ENCODE results near the gene KIAA1958. TPM values are rescaled to one million over a fixed set of nuclear protein-coding genes. Genes with fewer than 3 reads are reported as not detected.
"Not testable (repeated sequence)": the region's sequence is repeated elsewhere in the genome, so short reads cannot be mapped to it uniquely, and the experiment has no call there.

KIAA1958 gene
- total and polyA plus RNA-seq, 5 donors: 0.66 to 4.4 (median 3.1) TPM

DNA sequence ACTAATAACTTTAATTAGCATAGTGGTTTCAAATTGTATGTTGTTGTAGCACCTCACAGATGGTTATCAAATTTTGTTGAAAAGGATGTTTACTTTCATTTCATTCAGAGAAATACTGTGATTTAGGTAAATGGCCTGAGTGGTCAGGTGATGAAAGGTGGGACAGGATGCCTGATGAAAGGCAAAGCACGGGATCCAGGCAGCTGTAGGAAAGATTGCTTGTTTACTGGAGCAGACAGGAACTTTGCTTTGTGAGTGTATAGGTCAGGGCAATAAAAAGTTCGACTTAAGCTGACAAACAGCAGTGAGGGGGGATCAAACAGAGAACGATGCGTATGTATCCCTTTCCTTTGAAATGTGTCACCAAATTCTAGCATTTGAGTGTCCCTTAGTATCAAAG lies 19.0 kb downstream of the KIAA1958 start:
- intact Hi-C loops (cut with DNase I): no loop called here
- H3K27ac ChIP-seq (ENCODE audit: low read length): no peak overlapping the region
- H3K4me3 ChIP-seq (ENCODE audit: low read length): no peak overlapping the region
- no peaks in the 10 kb centered on the region for H3K9me3 ChIP-seq (ENCODE audit: control insufficient read depth, low read length)
- H3K4me1 ChIP-seq (ENCODE audit: control insufficient read depth, insufficient read depth, low read length): no peaks in the 10 kb centered on the region
- H3K27me3 ChIP-seq (ENCODE audit: control insufficient read depth, insufficient read depth): no peaks in the 10 kb centered on the region
- 80% methylated on average over 4 of the region's 4 CpGs for WGBS
- DNase-seq: no peak
- no peak for ATAC-seq

DNA sequence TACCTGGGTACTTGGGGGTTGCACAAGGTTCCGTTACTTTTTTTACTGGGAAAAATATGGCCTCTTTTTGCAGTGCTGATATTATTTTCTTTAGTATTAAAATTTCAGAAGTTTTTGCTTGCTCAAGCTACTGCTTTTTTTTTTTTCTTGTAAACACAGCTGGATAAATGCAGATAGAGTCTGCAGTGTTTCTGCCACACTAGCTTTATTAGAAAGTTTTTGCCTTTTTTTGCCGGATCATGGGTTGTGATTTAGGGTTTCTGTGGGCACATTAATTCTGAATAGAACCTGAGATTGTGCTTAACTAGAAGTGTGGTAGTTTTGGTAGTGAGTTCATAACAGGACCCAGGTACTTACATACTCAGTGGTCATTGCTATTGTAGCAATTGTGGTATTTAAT lies 19.9 kb downstream of the KIAA1958 start:
- Histone ChIP-seq H3K4me3 (ENCODE audit: low read length) (no peak overlapping the region), H3K4me1 (ENCODE audit: control insufficient read depth, insufficient read depth, low read length) (no peaks in the 10 kb centered on the region), H3K27me3 (ENCODE audit: control insufficient read depth, insufficient read depth) (no peaks in the 10 kb centered on the region), H3K27ac (ENCODE audit: low read length) (no peak overlapping the region), H3K9me3 (ENCODE audit: control insufficient read depth, low read length) (no peaks in the 10 kb centered on the region)
- intact Hi-C loops (cut with DNase I): no loop called here
- DNase-seq: no peak
- no peak for ATAC-seq
- WGBS: 87% methylated on average over 2 of the region's 2 CpGs

- intact Hi-C loops (cut with DNase I): no loop called here
- Histone ChIP-seq H3K4me1 (ENCODE audit: control insufficient read depth, insufficient read depth, low read length) (no peaks in the 10 kb centered on the region), H3K4me3 (ENCODE audit: low read length) (no peak overlapping the region), H3K27me3 (ENCODE audit: control insufficient read depth, insufficient read depth) (no peaks in the 10 kb centered on the region), H3K9me3 (ENCODE audit: control insufficient read depth, low read length) (no peaks in the 10 kb centered on the region), H3K27ac (ENCODE audit: low read length) (no peak overlapping the region)
- DNase-seq (no peak), ATAC-seq (no peak)
- WGBS: 98% methylated on average over 2 of the region's 2 CpGs
These were observed 20.5 kb downstream of the KIAA1958 start for GRCh38 chr9:112507001-112507680.

- intact Hi-C loops (cut with DNase I): no loop called here
- Histone ChIP-seq H3K27ac (ENCODE audit: low read length) (no peak overlapping the region), H3K9me3 (ENCODE audit: control insufficient read depth, low read length) (no peaks in the 10 kb centered on the region), H3K4me1 (ENCODE audit: control insufficient read depth, insufficient read depth, low read length) (no peaks in the 10 kb centered on the region), H3K4me3 (ENCODE audit: low read length) (no peak overlapping the region), H3K27me3 (ENCODE audit: control insufficient read depth, insufficient read depth) (no peaks in the 10 kb centered on the region)
- ATAC-seq (no peak), DNase-seq (no peak)
- WGBS: 79% methylated on average over 2 of the region's 2 CpGs
These were observed 21.8 kb downstream of the KIAA1958 start for GRCh38 chr9:112508377-112508776.

DNA sequence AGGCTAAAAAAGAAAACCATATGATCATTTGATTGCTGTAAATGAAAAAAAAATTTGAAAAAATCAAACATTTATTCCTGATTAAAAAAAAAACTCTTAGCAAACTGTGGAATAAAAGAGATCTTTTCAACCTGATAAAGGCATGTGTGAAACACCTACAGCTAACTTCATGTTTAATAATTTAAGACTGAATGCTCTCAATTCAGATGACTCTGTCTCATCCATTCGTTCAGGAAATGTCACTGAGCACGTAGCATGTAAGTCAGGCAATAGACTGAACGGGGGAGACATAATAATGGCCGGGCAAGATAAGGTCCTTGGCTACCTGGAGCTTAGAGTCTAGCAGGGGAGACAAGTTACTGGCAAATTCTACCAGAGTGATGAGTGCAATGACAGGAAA lies 25.8 kb downstream of the KIAA1958 start:
- DNase-seq; H3K4me3 ChIP-seq (ENCODE audit: low read length); H3K27me3 ChIP-seq (ENCODE audit: control insufficient read depth, insufficient read depth); H3K4me1 ChIP-seq (ENCODE audit: control insufficient read depth, insufficient read depth, low read length); intact Hi-C loops (cut with DNase I); ATAC-seq; H3K27ac ChIP-seq (ENCODE audit: low read length); H3K9me3 ChIP-seq (ENCODE audit: control insufficient read depth, low read length): not testable (repeated sequence)
- 82% methylated on average over 3 of the region's 4 CpGs for WGBS

DNA sequence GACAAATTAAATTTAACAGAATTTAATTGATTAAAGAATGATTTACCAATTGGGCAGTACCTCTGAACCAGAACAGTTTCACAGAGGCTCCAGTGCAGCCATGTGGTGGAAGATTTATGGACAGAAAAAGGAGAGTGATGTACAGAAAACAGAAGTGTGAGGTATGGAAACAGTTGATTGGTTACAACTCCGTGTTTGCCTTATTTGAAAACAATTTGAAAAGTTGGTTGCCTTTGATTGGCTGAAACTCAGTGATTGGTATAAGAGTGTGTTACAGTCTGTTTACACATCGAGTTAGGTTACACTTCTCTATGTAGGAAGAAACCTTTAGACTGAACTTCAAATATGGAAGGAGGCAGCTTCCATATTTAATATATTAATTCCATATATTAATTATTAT lies 30.1 kb downstream of the KIAA1958 start:
- Histone ChIP-seq H3K27ac (ENCODE audit: low read length) (no peak overlapping the region), H3K4me1 (ENCODE audit: control insufficient read depth, insufficient read depth, low read length) (no peaks in the 10 kb centered on the region), H3K27me3 (ENCODE audit: control insufficient read depth, insufficient read depth) (no peaks in the 10 kb centered on the region), H3K9me3 (ENCODE audit: control insufficient read depth, low read length) (no peaks in the 10 kb centered on the region), H3K4me3 (ENCODE audit: low read length) (no peak overlapping the region)
- no peak for DNase-seq
- ATAC-seq: no peak
- 92% methylated on average over 2 of the region's 2 CpGs for WGBS
- intact Hi-C loops (cut with DNase I): no loop called here

- Histone ChIP-seq H3K27me3 (ENCODE audit: control insufficient read depth, insufficient read depth) (no peaks in the 10 kb centered on the region), H3K9me3 (ENCODE audit: control insufficient read depth, low read length) (no peaks in the 10 kb centered on the region), H3K27ac (ENCODE audit: low read length) (no peak overlapping the region), H3K4me1 (ENCODE audit: control insufficient read depth, insufficient read depth, low read length) (no peaks in the 10 kb centered on the region), H3K4me3 (ENCODE audit: low read length) (no peak overlapping the region)
- DNase-seq (no peak), ATAC-seq (no peak)
- intact Hi-C loops (cut with DNase I): no loop called here
- 87% methylated on average over 1 of the region's 1 CpG for WGBS
These were observed 33.4 kb downstream of the KIAA1958 start for GRCh38 chr9:112520069-112520468.

DNA sequence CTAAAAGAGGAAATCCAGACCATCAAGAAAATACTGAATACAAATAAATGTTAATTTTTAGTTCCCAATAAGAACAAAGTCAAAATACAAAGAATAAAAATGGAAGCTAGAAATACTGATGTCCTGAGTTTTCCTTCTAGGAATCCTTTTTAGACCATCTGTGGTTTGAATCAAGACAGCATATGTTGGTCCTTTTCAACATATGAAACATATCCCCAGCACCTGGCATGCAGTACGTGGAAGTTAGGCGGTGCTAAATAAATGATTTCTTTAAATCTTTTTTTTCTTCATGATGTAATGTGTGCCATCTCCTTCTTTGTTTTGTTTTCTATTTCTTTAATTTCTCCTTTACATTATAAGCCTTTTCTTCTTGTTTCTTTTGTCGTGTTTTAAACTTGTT lies 34.0 kb downstream of the KIAA1958 start:
- intact Hi-C loops (cut with DNase I): no loop called here
- ATAC-seq: no peak
- H3K4me1 ChIP-seq (ENCODE audit: control insufficient read depth, insufficient read depth, low read length): no peaks in the 10 kb centered on the region
- 63% methylated on average over 3 of the region's 3 CpGs for WGBS
- H3K4me3 ChIP-seq (ENCODE audit: low read length): no peak overlapping the region
- no peak overlapping the region for H3K27ac ChIP-seq (ENCODE audit: low read length)
- no peaks in the 10 kb centered on the region for H3K9me3 ChIP-seq (ENCODE audit: control insufficient read depth, low read length)
- no peak for DNase-seq
- no peaks in the 10 kb centered on the region for H3K27me3 ChIP-seq (ENCODE audit: control insufficient read depth, insufficient read depth)

DNA sequence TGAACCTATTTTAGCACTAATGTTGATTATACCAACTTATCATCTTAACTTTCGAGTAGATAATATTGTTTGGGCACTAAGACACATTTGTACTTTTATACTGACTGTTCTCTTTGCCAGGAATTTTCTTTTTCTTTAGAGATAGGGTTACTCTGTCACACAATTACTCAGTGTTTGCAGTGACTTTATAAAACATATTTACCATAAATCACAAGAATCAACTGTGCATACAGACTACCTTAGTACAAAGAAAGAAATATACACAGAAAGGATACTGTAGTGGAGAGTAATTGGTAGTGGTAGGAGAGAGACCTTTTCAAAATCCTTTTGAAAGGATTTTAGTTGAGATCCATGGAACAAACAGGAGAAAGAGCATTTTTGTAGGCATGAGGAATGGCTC lies 40.3 kb downstream of the KIAA1958 start:
- Histone ChIP-seq H3K4me1 (ENCODE audit: control insufficient read depth, insufficient read depth, low read length) (no peaks in the 10 kb centered on the region), H3K27me3 (ENCODE audit: control insufficient read depth, insufficient read depth) (no peaks in the 10 kb centered on the region), H3K4me3 (ENCODE audit: low read length) (no peak overlapping the region), H3K27ac (ENCODE audit: low read length) (no peak overlapping the region), H3K9me3 (ENCODE audit: control insufficient read depth, low read length) (no peaks in the 10 kb centered on the region)
- WGBS: 31% methylated on average over 1 of the region's 1 CpG
- no peak for DNase-seq
- ATAC-seq: no peak
- intact Hi-C loops (cut with DNase I): no loop called here

- H3K27me3 ChIP-seq (ENCODE audit: control insufficient read depth, insufficient read depth): no peaks in the 10 kb centered on the region
- ATAC-seq (no peak), DNase-seq (no peak)
- no peaks in the 10 kb centered on the region for H3K4me1 ChIP-seq (ENCODE audit: control insufficient read depth, insufficient read depth, low read length)
- H3K9me3 ChIP-seq (ENCODE audit: control insufficient read depth, low read length): no peaks in the 10 kb centered on the region
- no peak overlapping the region for H3K27ac ChIP-seq (ENCODE audit: low read length)
- WGBS: 82% methylated on average over 2 of the region's 2 CpGs
- H3K4me3 ChIP-seq (ENCODE audit: low read length): no peak overlapping the region
- intact Hi-C loops (cut with DNase I): no loop called here
These were observed 41.3 kb downstream of the KIAA1958 start for GRCh38 chr9:112527959-112528358.

GRCh38 chr9:112529316-112529715 lies 42.7 kb downstream of the KIAA1958 start:
- Histone ChIP-seq H3K4me3 (ENCODE audit: low read length) (no peak overlapping the region), H3K4me1 (ENCODE audit: control insufficient read depth, insufficient read depth, low read length) (no peaks in the 10 kb centered on the region), H3K27me3 (ENCODE audit: control insufficient read depth, insufficient read depth) (no peaks in the 10 kb centered on the region), H3K27ac (ENCODE audit: low read length) (no peak overlapping the region), H3K9me3 (ENCODE audit: control insufficient read depth, low read length) (no peaks in the 10 kb centered on the region)
- ATAC-seq (no peak), DNase-seq (no peak)
- WGBS: 97% methylated on average over 2 of the region's 2 CpGs
- intact Hi-C loops (cut with DNase I): no loop called here

- H3K4me1 ChIP-seq (ENCODE audit: control insufficient read depth, insufficient read depth, low read length): no peaks in the 10 kb centered on the region
- WGBS: 88% methylated on average over 6 of the region's 6 CpGs
- no peaks in the 10 kb centered on the region for H3K9me3 ChIP-seq (ENCODE audit: control insufficient read depth, low read length)
- no peaks in the 10 kb centered on the region for H3K27me3 ChIP-seq (ENCODE audit: control insufficient read depth, insufficient read depth)
- DNase-seq (no peak), ATAC-seq (no peak)
- H3K27ac ChIP-seq (ENCODE audit: low read length): no peak overlapping the region
- no peak overlapping the region for H3K4me3 ChIP-seq (ENCODE audit: low read length)
- intact Hi-C loops (cut with DNase I): no loop called here
These were observed 44.2 kb downstream of the KIAA1958 start for GRCh38 chr9:112530751-112531205.

All from right cardiac atrium (tissue), 5 donors.